Measurements from ENCODE around the gene GRID1. TPM values are rescaled to one million over a fixed set of nuclear protein-coding genes. Genes with fewer than 3 reads are reported as not detected.

The GRID1 gene
- total RNA-seq, 2 donors from 2014 or later, result 0.27 to 0.85 TPM

DNA sequence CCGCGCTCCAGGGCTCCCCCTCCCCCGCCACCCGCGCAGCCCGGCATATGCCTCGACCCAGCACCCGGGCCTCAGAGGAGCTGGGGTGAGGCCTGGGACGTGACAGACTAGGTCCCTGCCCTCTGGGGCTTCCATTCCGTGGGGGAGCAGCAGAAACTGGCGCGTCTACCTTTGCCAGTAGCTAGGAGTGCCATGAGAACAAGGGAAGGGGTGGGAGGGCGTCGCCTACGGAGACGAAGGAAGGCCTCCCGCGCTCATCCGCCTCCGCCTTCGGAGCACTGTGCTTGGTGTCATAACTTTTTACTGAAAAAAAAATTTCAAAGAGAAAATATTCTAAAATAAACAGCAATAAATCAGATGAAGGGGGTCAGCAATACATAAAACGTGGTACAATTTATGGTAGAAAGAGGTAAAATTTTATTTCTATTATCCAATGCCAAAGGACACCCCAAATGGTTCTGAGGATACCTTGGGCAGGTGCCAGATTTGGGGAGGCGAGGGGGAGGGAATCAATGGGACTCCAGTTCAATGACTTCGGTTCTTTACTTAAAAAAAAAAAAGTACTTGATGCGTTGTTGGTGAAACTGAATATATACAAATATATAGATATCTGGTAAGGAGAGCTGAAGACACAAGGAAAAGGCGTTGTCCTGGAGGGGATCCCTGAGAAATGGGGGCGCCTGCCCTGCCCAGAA, 35.1 kb upstream of the GRID1 start:
- Histone ChIP-seq H3K4me1 (ENCODE audit: control insufficient read depth in 1 of 2, low read depth in 2 of 2) (peaks cover 17 to 25% of the 10 kb centered on the region in 2 donors), H3K27me3 (replicated peaks; ENCODE audit: insufficient read depth) (no peaks in the 10 kb centered on the region), H3K4me3 (peak overlapping the region; percentile 89), H3K36me3 (no peaks in the 10 kb centered on the region), H3K9me3 (no peaks in the 10 kb centered on the region), H3K27ac (peak overlapping the region; percentile 88 to 89)
- DNase-seq (ENCODE audit: low spot score) (no peak), ATAC-seq (ENCODE audit: insufficient number of reproducible peaks, low FRiP score, low read depth) (no peak)
- TF ChIP-seq CTCF (IDR thresholded peaks at IDR 0.05), result no peak

GRCh38 chr10:86400705-86401587, 34.4 kb upstream of the GRID1 start:
- peak overlapping the region; percentile 89 for H3K4me3 ChIP-seq
- no peaks in the 10 kb centered on the region for H3K36me3 ChIP-seq
- ATAC-seq (ENCODE audit: insufficient number of reproducible peaks, low FRiP score, low read depth), result no peak
- H3K27me3 ChIP-seq (replicated peaks; ENCODE audit: insufficient read depth), result no peaks in the 10 kb centered on the region
- H3K9me3 ChIP-seq, result no peaks in the 10 kb centered on the region
- peak overlapping the region; percentile 88 to 89 for H3K27ac ChIP-seq
- H3K4me1 ChIP-seq (ENCODE audit: control insufficient read depth in 1 of 2, low read depth in 2 of 2), result peaks cover 17 to 25% of the 10 kb centered on the region in 2 donors
- TF ChIP-seq CTCF (IDR thresholded peaks at IDR 0.05), result peak; percentile 34
- no peak for DNase-seq (ENCODE audit: low spot score)

- peak; percentile 97 for TF ChIP-seq CTCF (IDR thresholded peaks at IDR 0.05)
Measured at GRCh38 chr10:86399879-86400704, 33.5 kb upstream of the GRID1 start.

DNA sequence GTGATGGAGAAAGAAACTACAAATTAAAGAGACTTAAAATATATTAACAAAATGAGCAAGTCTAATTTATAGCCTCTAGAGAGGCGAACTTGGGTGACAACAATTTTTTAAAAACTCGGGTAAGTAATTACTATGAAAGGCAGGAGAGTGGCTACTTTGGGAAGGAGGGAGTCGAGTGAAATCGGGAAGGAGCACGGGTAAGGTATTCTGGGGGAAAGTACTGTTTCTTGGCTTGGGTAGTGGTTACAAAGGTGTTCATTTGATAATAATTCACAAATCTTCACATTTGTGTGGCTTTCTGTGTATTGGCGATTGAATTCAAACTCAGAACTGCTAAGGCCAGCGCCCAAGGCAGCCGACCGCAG, 32.9 kb upstream of the GRID1 start:
- Histone ChIP-seq H3K27ac (peak overlapping the region; percentile 88 to 89), H3K27me3 (replicated peaks; ENCODE audit: insufficient read depth) (no peaks in the 10 kb centered on the region), H3K4me1 (ENCODE audit: control insufficient read depth in 1 of 2, low read depth in 2 of 2) (peaks cover 17 to 25% of the 10 kb centered on the region in 2 donors), H3K36me3 (no peaks in the 10 kb centered on the region), H3K4me3 (peak overlapping the region; percentile 89), H3K9me3 (no peaks in the 10 kb centered on the region)
- ATAC-seq (ENCODE audit: insufficient number of reproducible peaks, low FRiP score, low read depth), result no peak
- TF ChIP-seq CTCF (IDR thresholded peaks at IDR 0.05), result no peak
- DNase-seq (ENCODE audit: low spot score), result no peak

More at GRCh38 chr10:86399879-86400704, 33.5 kb upstream of the GRID1 start:
- no peaks in the 10 kb centered on the region for H3K27me3 ChIP-seq (replicated peaks; ENCODE audit: insufficient read depth)
- H3K9me3 ChIP-seq, result no peaks in the 10 kb centered on the region
- H3K4me1 ChIP-seq (ENCODE audit: control insufficient read depth in 1 of 2, low read depth in 2 of 2), result peaks cover 17 to 25% of the 10 kb centered on the region in 2 donors
- peak; percentile 86 for DNase-seq (ENCODE audit: low spot score)
- no peaks in the 10 kb centered on the region for H3K36me3 ChIP-seq
- peak overlapping the region; percentile 89 for H3K4me3 ChIP-seq
- H3K27ac ChIP-seq, result peak overlapping the region; percentile 88 to 89
- ATAC-seq (ENCODE audit: insufficient number of reproducible peaks, low FRiP score, low read depth), result peak; percentile 54
